NCI-H524 (cell line): ENCODE results near the gene NUDT7.

Source experiments
- DNase-seq, 2 experiments: peaks; one replicate each; lab custom pipeline; 2025; lab: John Stamatoyannopoulos, UW

The NUDT7 gene

GRCh38 chr16:77724174-77724573 lies 1.9 kb downstream of the NUDT7 start:
- DNase-seq, result no peak

DNA sequence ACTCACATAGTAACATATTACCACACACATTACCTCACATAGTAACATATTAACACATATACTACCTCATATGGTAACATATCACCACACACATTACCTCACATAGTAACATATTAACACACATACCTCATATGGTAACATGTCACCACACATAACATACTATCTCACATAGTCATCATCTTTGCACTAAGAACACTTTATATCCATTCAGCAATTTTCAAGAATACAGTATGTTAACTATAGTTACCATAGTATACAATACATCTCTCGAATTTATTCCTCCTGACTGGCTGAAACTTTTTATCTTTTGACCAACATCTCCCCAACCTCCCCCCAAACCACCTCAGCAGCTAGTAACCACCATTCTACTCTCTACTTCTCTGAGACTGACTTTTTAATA lies 7.6 kb downstream of the NUDT7 start:
- DNase-seq, result no peak

- no peak for DNase-seq
These were observed 10.1 kb downstream of the NUDT7 start for GRCh38 chr16:77732241-77732946.

DNA sequence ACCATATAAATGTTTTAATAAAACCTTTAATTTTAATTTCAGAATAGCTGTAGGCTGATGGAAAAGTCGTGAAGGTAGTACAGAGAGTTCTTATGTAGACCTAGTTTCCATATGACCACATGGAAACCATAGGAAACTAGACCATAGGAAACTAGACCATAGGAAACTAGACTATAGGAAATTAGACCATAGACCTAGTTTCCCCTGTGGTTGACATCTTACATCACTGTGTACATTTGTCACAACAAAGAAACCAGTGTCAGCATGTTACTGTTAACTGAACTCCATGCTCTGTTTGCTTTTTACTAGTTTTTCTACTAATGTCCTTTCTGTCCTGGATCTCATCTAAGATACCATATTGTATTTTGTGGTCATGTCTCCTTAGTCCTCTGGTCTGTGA lies 14.6 kb downstream of the NUDT7 start:
- no peak for DNase-seq

DNA sequence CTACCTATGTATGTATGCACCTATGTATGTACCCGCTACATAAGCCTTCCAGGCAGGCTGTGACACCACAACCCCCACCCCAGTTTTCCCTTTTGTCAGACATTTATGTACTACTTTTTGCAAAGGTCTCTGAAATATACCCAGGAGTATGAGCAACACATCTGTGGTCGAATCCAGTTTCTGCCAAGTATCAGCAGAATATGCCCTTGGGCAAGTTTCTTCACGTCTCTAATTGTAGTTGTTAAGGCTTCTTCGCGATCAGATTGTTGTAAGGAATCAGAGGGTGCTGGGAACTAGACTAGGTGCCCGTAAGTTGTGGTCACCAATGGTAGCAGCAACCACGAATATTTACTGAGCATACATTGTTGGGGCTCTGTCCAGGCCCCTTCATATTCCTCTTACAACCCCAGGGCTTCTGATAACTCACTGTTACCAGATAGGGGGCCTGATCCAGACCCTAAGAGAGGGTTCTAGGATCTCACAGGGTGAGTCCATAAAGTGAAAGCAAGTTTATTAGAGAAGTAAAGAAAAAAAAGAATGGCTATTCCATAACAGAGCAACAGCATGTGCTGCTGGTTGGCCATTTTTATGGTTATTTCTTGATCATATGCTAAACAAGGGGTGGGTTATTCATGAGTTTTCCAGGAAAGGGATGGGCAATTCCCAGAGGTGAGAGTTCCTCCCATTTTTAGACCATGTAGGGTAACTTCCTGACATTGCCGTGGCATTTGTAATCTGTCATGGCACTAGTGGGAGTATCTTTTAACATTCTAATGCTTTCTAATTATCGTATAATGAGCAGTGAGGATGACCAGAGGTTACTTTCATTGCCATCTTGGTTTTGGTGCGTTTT lies 16.6 kb downstream of the NUDT7 start:
- no peak for DNase-seq

DNA sequence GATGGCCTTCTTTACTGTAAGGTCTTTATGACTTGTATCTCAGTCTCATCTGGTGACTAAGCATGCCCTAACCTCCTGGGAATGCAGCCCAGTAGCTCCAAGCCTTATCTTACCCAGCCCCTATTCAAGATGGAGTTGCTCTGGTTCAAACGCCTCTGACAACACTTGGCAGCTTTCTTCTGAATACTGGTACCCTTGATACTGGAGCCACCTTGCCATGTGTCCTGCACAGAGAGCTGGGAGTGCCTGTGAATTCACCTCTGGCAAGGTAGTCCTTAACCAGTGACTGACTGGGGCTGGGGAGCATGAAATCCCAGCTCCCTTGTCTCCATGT lies 17.2 kb downstream of the NUDT7 start:
- no peak for DNase-seq

- no peak for DNase-seq
These were observed 21.8 kb downstream of the NUDT7 start for GRCh38 chr16:77744141-77744540.

GRCh38 chr16:77745972-77746371 lies 23.7 kb downstream of the NUDT7 start:
- no peak for DNase-seq

- peak; percentile 66 to 85 for DNase-seq
These were observed 26.2 kb downstream of the NUDT7 start for GRCh38 chr16:77748421-77749005.

DNA sequence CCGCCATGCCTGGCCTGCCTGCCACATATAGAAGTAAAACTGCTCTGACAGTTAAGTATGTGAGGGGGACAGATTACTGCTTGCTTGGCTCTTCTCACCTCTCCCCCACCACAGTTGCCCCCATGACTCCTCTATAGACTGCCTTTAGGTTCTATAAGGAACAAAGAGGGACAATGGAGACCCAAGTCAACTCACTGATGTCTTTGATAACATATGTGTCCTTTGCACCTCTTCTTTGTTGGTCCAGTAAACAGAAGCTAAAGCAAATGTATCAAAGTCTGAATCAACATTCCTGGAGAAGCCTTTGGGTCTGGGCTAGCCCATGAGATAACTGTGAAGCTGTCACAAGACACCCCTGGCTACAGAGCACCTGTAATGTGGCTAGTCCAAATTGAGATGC lies 27.1 kb downstream of the NUDT7 start:
- DNase-seq, result no peak

- DNase-seq, result no peak
These were observed 35.7 kb downstream of the NUDT7 start for GRCh38 chr16:77758046-77758445.

GRCh38 chr16:77758508-77758907 lies 36.2 kb downstream of the NUDT7 start:
- no peak for DNase-seq

DNA sequence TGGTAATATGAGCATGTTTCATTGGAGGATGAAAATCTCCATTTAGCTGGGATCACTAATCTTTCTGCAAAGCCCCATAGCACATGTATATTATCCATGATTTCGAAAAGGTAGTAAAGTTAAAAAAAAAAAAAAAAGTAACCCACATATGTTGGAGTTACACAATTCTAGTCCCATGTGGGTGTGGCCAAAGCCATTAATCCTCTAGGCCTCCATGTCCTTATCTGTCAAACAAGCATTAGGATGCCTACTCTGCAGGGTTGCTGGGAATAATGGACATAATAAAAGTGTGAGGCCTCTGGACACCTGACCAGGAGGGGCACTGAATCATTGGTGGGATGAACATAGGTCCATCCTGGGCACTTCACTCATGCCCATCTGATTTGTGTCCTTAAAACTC lies 36.9 kb downstream of the NUDT7 start:
- no peak for DNase-seq

GRCh38 chr16:77759821-77760220 lies 37.5 kb downstream of the NUDT7 start:
- peak; percentile 59 for DNase-seq

DNA sequence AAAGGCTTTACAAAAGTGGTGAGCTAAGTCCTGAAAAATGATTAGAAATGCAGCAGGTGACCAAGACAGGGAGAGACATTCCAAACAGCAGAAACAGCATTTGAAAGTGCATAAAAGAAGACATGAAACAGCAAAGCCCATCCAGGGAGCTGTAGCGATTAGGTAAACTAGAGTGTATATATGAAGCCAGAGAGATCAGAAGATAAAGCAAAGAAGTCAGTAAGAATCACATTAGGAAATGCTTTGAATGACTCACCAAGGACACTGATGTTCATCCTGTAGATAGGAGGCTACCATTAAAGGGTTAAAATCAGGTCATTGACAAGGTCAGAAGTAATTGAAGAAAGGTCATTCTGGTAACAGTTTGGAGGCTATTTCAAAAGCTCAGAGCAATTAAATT lies 38.5 kb downstream of the NUDT7 start:
- DNase-seq, result no peak

- peak; percentile 95 to 97 for DNase-seq
These were observed 38.9 kb downstream of the NUDT7 start for GRCh38 chr16:77761204-77761603.

- no peak for DNase-seq
These were observed 39.9 kb downstream of the NUDT7 start for GRCh38 chr16:77762262-77762661.

- DNase-seq, result no peak
These were observed 41.7 kb downstream of the NUDT7 start for GRCh38 chr16:77763994-77764393.

GRCh38 chr16:77767211-77767610 lies 44.9 kb downstream of the NUDT7 start:
- DNase-seq, result no peak

DNA sequence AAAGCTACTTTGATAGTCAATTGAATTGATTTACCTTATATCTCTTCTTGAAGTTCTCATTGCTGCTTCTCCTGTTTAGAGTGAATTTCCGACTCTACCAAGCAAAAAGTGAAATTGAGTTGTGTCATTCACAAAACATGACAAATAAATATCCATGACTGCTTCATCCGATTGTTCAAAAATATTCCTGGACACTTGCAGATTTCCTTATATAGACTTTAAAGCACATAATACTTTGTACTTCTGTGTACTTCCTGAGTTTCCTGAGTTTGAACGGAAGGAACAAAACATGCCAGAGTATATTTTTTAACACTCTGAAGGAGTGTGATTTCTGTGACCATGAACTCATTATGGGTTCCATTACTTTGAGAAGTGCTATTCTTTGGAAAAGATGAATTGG lies 45.5 kb downstream of the NUDT7 start:
- no peak for DNase-seq

DNA sequence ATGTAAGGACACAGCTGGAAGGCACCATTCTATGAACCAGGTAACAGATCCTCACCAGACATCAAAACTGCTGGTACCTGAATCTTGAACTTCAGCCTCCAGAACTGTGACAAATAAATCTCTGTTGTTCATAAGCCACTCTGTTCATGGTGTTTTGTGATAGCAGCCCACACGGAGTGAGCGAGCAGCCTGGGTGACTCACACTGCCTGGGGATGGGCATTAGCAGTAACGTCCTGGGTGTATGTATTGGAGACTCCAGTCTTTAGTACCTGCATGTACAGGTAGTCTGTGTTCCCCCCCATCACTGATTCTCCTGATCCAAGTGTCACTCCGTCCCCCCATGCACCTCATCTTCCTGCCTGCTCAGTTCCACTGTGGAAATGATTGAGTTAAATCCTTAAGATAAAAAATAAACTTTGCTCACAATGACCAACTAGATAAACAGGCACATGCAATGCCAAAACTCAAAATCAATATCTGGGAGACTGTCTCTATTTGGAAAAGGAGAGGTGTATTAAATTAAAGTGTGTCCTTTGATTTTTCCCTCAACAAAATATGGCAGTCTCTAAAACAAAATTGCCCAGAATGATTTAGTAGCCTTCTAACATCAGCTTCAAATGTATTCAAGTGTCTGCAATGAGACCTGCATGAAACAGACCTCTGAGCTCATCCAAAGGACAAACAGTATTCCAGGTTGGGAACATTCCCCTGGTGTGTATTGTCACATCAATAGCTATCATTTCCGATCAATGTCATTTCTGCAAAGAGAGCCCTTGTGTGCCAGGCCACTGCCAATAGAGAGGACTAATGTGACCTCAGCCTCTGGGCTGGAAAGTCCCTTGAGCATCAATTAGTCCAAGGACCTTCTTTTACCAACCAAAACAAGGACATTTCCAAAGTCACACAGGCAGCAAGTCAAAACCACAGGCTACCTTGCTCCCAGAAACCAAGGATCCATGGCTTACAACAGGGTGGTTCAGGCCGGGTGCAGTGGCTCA lies 53.9 kb downstream of the NUDT7 start:
- DNase-seq, result no peak

DNA sequence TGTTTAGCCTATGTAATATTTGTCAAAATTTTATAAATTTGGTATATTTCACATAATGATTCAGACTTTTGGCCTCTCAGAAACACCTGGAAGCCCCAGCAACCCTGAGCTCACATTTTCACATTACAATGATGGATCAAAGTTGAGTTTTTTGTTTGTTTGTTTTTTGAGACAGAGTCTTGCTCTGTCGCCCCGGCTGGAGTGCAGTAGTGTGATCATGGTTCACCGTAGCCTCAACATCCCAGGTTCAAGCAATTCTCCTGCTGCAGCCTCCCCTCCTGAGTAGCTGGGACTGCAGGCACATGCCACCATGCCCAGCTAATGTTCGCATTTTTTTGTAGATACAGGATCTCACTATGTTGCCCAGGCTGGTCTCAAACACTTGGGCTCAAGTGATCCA lies 55.4 kb downstream of the NUDT7 start:
- DNase-seq, result no peak
